Astrocyte (in vitro differentiated cells and primary cell): ENCODE data around the gene NHERF2.

ENCODE experiments used
- EZH2 ChIP-seq: IDR thresholded peaks from 2 replicates; pipeline ENCODE4 v1.6.1; 2012; ENCODE audit warnings: mild to moderate bottlenecking, low read length, inconsistent platforms; ENCODE audit not compliant: insufficient read depth
- TF ChIP-seq, protein P1 (sequence below): IDR thresholded peaks from 2 replicates; pipeline ENCODE4 v1.5.1; 2011; ENCODE audit warnings: low read depth, mild to moderate bottlenecking, inconsistent platforms, low read length, moderate library complexity; ENCODE audit not compliant: insufficient read depth

GRCh38 chr16:2078691-2079090 is 52.0 kb downstream of the NHERF2 start:
- TF ChIP-seq, protein P1, sequence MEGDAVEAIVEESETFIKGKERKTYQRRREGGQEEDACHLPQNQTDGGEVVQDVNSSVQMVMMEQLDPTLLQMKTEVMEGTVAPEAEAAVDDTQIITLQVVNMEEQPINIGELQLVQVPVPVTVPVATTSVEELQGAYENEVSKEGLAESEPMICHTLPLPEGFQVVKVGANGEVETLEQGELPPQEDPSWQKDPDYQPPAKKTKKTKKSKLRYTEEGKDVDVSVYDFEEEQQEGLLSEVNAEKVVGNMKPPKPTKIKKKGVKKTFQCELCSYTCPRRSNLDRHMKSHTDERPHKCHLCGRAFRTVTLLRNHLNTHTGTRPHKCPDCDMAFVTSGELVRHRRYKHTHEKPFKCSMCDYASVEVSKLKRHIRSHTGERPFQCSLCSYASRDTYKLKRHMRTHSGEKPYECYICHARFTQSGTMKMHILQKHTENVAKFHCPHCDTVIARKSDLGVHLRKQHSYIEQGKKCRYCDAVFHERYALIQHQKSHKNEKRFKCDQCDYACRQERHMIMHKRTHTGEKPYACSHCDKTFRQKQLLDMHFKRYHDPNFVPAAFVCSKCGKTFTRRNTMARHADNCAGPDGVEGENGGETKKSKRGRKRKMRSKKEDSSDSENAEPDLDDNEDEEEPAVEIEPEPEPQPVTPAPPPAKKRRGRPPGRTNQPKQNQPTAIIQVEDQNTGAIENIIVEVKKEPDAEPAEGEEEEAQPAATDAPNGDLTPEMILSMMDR = no peak
- TF ChIP-seq EZH2 = no peak
